Mucosa of rectum (tissue), 2 donors: ENCODE results near the gene ATE1.
"Not testable (repeated sequence)": the region's sequence is repeated elsewhere in the genome, so short reads cannot be mapped to it uniquely, and the experiment has no call there.

Experiments used
- H3K27ac ChIP-seq, 2 donors: one replicate each; pipeline ENCODE4 v1.7.0; 2013; ENCODE audit warnings: inconsistent platforms in 2 of 2, low read depth in 2 of 2, low read length in 2 of 2
- H3K27me3 ChIP-seq, 2 donors: one replicate each; pipeline ENCODE4 v1.7.0; 2013; ENCODE audit warnings: low read length in 2 of 2; ENCODE audit not compliant: control insufficient read depth in 2 of 2, insufficient read depth in 2 of 2
- H3K36me3 ChIP-seq, 2 donors: one replicate each; pipeline ENCODE4 v1.7.0; 2013; ENCODE audit warnings: low read length in 2 of 2; ENCODE audit not compliant: control insufficient read depth in 2 of 2, insufficient read depth in 2 of 2
- H3K4me1 ChIP-seq, 2 donors: one replicate each; pipeline ENCODE4 v1.7.0; 2013; ENCODE audit warnings: low read length in 2 of 2, mild to moderate bottlenecking in 1 of 2; ENCODE audit not compliant: control insufficient read depth in 2 of 2, insufficient read depth in 2 of 2
- H3K4me3 ChIP-seq, 2 donors: one replicate each; pipeline ENCODE4 v1.7.0; 2013; ENCODE audit warnings: low read length in 2 of 2
- H3K9ac ChIP-seq, 2 donors: one replicate each; pipeline ENCODE4 v1.7.0; 2013; ENCODE audit warnings: low read length in 2 of 2, low read depth in 1 of 2, mild to moderate bottlenecking in 1 of 2
- H3K9me3 ChIP-seq, 2 donors: one replicate each; pipeline ENCODE4 v1.7.0; 2013; ENCODE audit warnings: low read length in 2 of 2; ENCODE audit not compliant: control insufficient read depth in 2 of 2
- donor health status: healthy.
- donor health status: Normal muscosa, but diverticular disease.

ATE1 gene

DNA sequence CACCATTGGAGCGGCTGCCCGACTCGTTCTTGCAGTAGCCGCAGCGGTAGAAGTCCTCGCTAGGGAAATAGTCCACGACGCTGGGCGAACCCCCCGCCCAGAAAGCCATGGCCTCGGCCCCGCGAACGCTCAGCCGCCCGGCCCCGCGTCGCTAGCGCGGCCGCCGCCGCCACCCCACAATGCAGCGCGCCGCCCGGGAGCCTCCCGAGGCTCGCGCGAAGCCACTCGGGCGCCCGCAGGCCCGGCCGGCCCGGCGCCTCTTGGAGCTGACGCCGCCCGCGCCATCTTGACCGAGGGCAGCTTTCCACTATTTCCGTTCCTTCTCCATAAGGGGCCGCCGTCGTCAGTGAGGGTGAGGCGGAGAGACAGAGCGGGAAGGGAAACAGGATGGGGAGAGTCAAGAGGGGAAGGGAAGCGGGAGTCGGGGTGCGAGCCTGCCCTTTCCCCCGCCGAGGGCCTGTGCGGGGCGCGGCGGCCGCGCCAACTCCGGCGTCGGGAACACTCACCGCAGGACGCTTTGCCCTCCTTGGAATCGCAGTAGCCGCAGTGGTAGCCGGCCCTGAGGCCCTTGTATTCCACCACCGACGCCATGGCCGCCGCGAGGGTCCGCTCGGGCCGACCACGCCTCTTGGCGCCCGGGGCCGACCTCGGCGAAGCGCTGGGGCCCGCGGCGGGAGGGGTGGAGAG, at the start of gene ATE1:
Gene ATE1, minus strand, starts transcription at position 191 of the 687 bp plus-strand sequence. Its CDS starts 82 bp downstream, at position 109.
- Histone ChIP-seq H3K27me3 (no peaks in the 10 kb centered on the region), H3K4me3 (peak within 1 kb of the TSS; percentile 89 to 99), H3K9me3 (no peaks in the 10 kb centered on the region), H3K9ac (peak within 1 kb of the TSS; percentile 95 to 96), H3K27ac (peak within 1 kb of the TSS; percentile 96 to 97), H3K4me1 (peaks cover 10 to 32% of the 10 kb centered on the region in 2 donors), H3K36me3 (no peaks in the 10 kb centered on the region)

DNA sequence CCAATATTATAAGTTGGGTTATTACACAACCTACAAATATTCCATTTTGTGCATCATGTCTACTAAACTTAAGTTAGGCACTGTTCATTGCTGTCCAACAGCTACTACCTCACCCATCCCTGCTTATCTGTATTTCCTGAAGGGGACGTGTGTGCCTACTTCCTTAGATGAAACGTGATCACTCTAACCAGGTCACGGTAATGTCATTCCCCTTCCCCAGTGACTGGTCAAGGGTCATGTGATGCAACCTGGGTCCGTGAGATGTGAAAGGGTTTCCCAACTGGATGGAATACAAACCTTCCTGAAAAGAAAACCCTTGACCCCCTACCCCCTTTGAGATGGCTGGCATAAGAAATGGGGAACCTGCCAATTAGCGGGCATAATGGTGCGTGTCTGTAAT, 48.8 kb upstream of the ATE1 start:
- Histone ChIP-seq H3K4me1 (peaks cover 6 to 17% of the 10 kb centered on the region in 2 donors), H3K9ac (no peak overlapping the region), H3K36me3 (peaks cover 0 to 1% of the 10 kb centered on the region in 2 donors), H3K27me3 (no peaks in the 10 kb centered on the region), H3K4me3 (no peak overlapping the region), H3K27ac (no peak overlapping the region), H3K9me3 (no peaks in the 10 kb centered on the region)

- Histone ChIP-seq H3K4me1 (peaks cover 6 to 17% of the 10 kb centered on the region in 2 donors), H3K27ac (peak overlapping the region; percentile 98 to 99), H3K4me3 (peak overlapping the region; percentile 83 to 85), H3K36me3 (peaks cover 3 to 6% of the 10 kb centered on the region in 2 donors), H3K9ac (peak overlapping the region; percentile 88 to 97), H3K9me3 (no peaks in the 10 kb centered on the region), H3K27me3 (no peaks in the 10 kb centered on the region)
These were observed 47.7 kb upstream of the ATE1 start for GRCh38 chr10:121975295-121976086.

GRCh38 chr10:121974535-121975294, 46.9 kb upstream of the ATE1 start, which contains the start of gene NSMCE4A:
TSS of gene NSMCE4A (minus strand) at chr10:121975217. CDS start at chr10:121975165, 52 bp downstream.
- peaks cover 8 to 9% of the 10 kb centered on the region in 2 donors for H3K36me3 ChIP-seq
- H3K4me1 ChIP-seq, result peaks cover 6 to 17% of the 10 kb centered on the region in 2 donors
- H3K27ac ChIP-seq, result peak within 1 kb of the TSS; percentile 98 to 99
- H3K9ac ChIP-seq, result peak within 1 kb of the TSS; percentile 88 to 97
- H3K4me3 ChIP-seq, result peak within 1 kb of the TSS; percentile 83 to 85
- no peaks in the 10 kb centered on the region for H3K9me3 ChIP-seq
- H3K27me3 ChIP-seq, result no peaks in the 10 kb centered on the region

DNA sequence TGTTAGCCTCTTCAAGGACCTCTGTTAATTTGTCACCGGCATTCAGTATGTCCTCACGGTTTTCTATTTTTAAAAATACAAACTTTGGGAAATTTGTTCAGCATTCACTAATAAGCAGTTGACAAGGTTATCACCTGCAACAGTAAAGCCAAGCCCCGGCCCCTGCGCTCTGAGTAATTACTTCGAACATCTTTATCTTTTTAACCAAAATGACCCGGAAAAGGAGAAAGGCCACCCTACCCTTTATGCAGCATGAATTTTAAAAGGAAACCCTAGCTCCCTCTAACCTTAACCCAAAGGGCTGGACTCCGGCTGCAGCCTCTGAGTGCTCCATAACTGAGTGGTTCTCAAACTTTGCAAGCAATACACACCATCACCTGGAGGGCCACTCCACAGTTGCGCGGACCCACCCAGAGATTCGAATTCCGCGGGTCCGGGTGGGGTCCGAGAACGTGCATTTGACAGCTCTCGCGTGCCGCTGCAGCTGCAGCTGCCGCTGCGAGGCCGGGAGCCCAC, 46.2 kb upstream of the ATE1 start:
- peak overlapping the region; percentile 88 to 97 for H3K9ac ChIP-seq
- H3K4me1 ChIP-seq, result peaks cover 6 to 17% of the 10 kb centered on the region in 2 donors
- no peaks in the 10 kb centered on the region for H3K27me3 ChIP-seq
- H3K27ac ChIP-seq, result peak overlapping the region; percentile 98 to 99
- H3K4me3 ChIP-seq, result peak overlapping the region; percentile 83 to 85
- peaks cover 8 to 12% of the 10 kb centered on the region in 2 donors for H3K36me3 ChIP-seq
- no peaks in the 10 kb centered on the region for H3K9me3 ChIP-seq

GRCh38 chr10:121969086-121969485, 41.3 kb upstream of the ATE1 start:
- H3K36me3 ChIP-seq, result peaks cover 43 to 51% of the 10 kb centered on the region in 2 donors
- H3K4me3 ChIP-seq, result not testable (repeated sequence)

GRCh38 chr10:121965996-121966395, 38.2 kb upstream of the ATE1 start:
- Histone ChIP-seq H3K27ac (no peak overlapping the region), H3K9me3 (no peaks in the 10 kb centered on the region), H3K27me3 (no peaks in the 10 kb centered on the region), H3K36me3 (peaks cover 46 to 49% of the 10 kb centered on the region in 2 donors), H3K9ac (no peak overlapping the region), H3K4me3 (no peak overlapping the region), H3K4me1 (no peaks in the 10 kb centered on the region)

More at GRCh38 chr10:121969086-121969485, 41.3 kb upstream of the ATE1 start:
- not testable (repeated sequence) for H3K27me3 ChIP-seq, H3K27ac ChIP-seq, H3K9ac ChIP-seq, H3K9me3 ChIP-seq
- peaks cover 6 to 10% of the 10 kb centered on the region in 2 donors for H3K4me1 ChIP-seq

- no peak overlapping the region for H3K27ac ChIP-seq
- H3K4me1 ChIP-seq, result no peaks in the 10 kb centered on the region
- peaks cover 31 to 32% of the 10 kb centered on the region in 2 donors for H3K36me3 ChIP-seq
- no peak overlapping the region for H3K4me3 ChIP-seq
- no peak overlapping the region for H3K9ac ChIP-seq
- no peaks in the 10 kb centered on the region for H3K27me3 ChIP-seq
- H3K9me3 ChIP-seq, result no peaks in the 10 kb centered on the region
These were observed 33.6 kb upstream of the ATE1 start for GRCh38 chr10:121961456-121961855.

- Histone ChIP-seq H3K9ac (no peak overlapping the region), H3K36me3 (peaks cover 24 to 31% of the 10 kb centered on the region in 2 donors), H3K27me3 (no peaks in the 10 kb centered on the region), H3K27ac (no peak overlapping the region), H3K9me3 (no peaks in the 10 kb centered on the region), H3K4me1 (no peaks in the 10 kb centered on the region), H3K4me3 (no peak overlapping the region)
These were observed 31.8 kb upstream of the ATE1 start for GRCh38 chr10:121959671-121960070.
